Middle frontal gyrus (tissue), 1 donor: Measurements from ENCODE around the gene TRIM64C.
"Not testable (repeated sequence)": the region's sequence is repeated elsewhere in the genome, so short reads cannot be mapped to it uniquely, and the experiment has no call there.

Experiments used
- DNase-seq: peaks from one replicate; pipeline ENCODE4 v3.0.0-alpha.2; 2015; ENCODE audit warnings: low spot score; ENCODE audit errors: extremely low spot score

The TRIM64C gene, protein sequence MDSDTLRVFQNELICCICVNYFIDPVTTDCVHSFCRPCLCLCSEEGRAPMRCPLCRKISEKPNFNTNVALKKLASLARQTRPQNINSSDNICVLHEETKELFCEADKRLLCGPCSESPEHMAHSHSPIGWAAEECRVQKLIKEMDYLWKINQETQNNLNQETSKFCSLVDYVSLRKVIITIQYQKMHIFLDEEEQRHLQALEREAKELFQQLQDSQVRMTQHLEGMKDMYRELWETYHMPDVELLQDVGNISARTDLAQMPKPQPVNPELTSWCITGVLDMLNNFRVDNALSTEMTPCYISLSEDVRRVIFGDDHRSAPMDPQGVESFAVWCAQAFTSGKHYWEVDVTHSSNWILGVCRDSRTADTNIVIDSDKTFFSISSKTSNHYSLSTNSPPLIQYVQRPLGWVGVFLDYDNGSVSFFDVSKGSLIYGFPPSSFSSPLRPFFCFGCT

GRCh38 chr11:49059012-49059411 lies at the start of gene TRIM64C:
Gene TRIM64C, minus strand, starts transcription at chr11:49059112. Its CDS starts 0 bp downstream, at chr11:49059112.
- not testable (repeated sequence) for DNase-seq

DNA sequence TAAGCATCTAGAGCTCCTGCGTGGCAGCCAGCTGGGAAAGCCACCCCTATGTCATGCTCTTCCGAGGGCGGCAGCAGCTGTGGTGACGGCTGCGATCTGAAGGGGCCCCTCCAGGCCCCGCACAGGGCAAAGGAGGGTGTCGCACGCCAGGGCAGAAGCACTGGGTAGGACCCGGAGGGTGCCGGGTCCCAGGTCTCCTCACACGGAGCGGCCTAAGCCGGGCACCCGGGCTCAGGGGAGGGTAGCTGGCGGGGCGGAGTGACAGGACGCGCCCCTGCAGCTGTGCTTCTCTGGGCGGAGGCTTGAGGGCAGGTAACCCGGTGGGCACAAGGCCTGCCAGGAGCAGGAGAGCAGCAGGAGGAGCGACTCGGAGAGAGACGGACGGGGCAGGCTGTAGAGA lies 43.4 kb upstream of the TRIM64C start:
- not testable (repeated sequence) for DNase-seq

DNA sequence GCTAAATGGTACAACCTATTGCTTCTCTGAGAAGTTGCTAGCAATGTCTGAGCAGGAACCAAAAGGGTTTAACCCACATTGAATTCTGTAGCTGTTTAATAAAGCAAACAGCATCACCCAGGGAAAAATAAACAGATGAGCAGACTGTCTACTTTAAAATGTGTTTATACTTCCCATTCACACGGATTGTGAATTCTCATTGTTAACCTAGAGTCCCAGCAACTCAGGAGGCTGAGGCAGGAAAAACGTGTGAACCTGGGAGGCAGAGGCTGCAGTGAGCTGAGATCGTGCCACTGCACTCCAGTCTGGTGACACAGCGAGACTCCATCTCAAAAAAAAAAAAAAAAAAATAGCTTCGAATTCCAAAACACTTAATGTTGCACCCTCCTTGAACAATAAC lies 11.0 kb upstream of the TRIM64C start:
- DNase-seq: not testable (repeated sequence)

DNA sequence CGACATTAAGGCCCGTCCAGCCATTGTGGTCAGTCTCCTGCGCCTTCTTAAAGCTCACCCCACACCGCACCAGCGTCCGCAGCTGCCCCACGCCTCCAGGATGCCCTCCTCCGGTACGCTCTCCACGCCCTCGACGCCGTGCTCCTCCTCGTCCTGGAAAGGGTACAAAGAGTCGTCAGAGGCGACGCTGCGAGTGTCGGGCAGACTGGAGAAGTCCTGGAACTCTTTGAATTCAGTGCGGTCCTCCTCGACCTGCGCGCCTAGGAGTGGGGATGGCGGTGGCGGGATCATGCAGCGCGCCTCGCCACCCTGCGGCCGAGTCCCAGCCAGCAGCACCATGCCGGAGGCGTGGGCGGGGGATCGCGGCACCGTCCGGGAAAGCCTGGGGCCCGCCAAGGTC lies 9.1 kb downstream of the TRIM64C start:
- not testable (repeated sequence) for DNase-seq

- not testable (repeated sequence) for DNase-seq
Observed at GRCh38 chr11:49048229-49048628, 10.7 kb downstream of the TRIM64C start.

GRCh38 chr11:49028523-49028922 lies 30.4 kb downstream of the TRIM64C start, which contains the start of gene TRIM49B:
Gene TRIM49B, plus strand, starts transcription at chr11:49028823. Its CDS starts 2,777 bp downstream, at chr11:49031600.
- not testable (repeated sequence) for DNase-seq
